Activated T-helper 17 cell treated with anti-CD3 and anti-CD28 coated beads, Interleukin-2, amount 50 U/mL, for 72 hours (primary cell): ENCODE results near the gene PSMD13. TPM values are rescaled to one million over a fixed set of nuclear protein-coding genes. Genes with fewer than 3 reads are reported as not detected.
"Not testable (repeated sequence)": the region's sequence is repeated elsewhere in the genome, so short reads cannot be mapped to it uniquely, and the experiment has no call there.

Experiments used
- ATAC-seq: fragments of 150-1000 bp; cut with Tn5 transposase; replicated peaks from 2 replicates; pipeline ENCODE4 v1.10.0; 2021; ENCODE audit warnings: mild to moderate bottlenecking, moderate library complexity
- H3K27ac Mint-ChIP-seq: one replicate; pipeline ENCODE4 v1.8.0; 2022; ENCODE audit warnings: mixed read lengths
- H3K27me3 Mint-ChIP-seq: one replicate; pipeline ENCODE4 v1.8.0; 2022; ENCODE audit warnings: mixed read lengths
- H3K36me3 Mint-ChIP-seq: one replicate; pipeline ENCODE4 v1.8.0; 2022; ENCODE audit warnings: low read depth, mild to moderate bottlenecking, mixed read lengths
- H3K4me1 Mint-ChIP-seq: one replicate; pipeline ENCODE4 v1.8.0; 2022; ENCODE audit warnings: mixed read lengths
- H3K4me3 Mint-ChIP-seq: one replicate; pipeline ENCODE4 v1.8.0; 2022; ENCODE audit warnings: mild to moderate bottlenecking, mixed read lengths
- H3K9me3 Mint-ChIP-seq: one replicate; pipeline ENCODE4 v1.8.0; 2022; ENCODE audit warnings: mixed read lengths
- total RNA-seq, 2 donors: library from RNA; stranded (reverse); gene quantifications; one replicate each; pipeline ENCODE4 v1.2.3, GENCODE V29; 2022

Gene PSMD13
- total RNA-seq, result 100 to 1,000 TPM; 153 to 211 TPM

- peak; percentile 87 for ATAC-seq
- no peaks in the 10 kb centered on the region for H3K9me3 Mint-ChIP-seq
- peaks cover 25% of the 10 kb centered on the region for H3K4me1 Mint-ChIP-seq
- no peaks in the 10 kb centered on the region for H3K27me3 Mint-ChIP-seq
- H3K4me3 Mint-ChIP-seq, result peak within 1 kb of the TSS; percentile 87
- peak within 1 kb of the TSS; percentile 95 for H3K27ac Mint-ChIP-seq
- H3K36me3 Mint-ChIP-seq, result peaks cover 73% of the 10 kb centered on the region
Observed at GRCh38 chr11:236774-237767, at the start of gene PSMD13. PSMD13 (plus strand) TSS chr11:236976; CDS start chr11:237050, 74 bp downstream.

DNA sequence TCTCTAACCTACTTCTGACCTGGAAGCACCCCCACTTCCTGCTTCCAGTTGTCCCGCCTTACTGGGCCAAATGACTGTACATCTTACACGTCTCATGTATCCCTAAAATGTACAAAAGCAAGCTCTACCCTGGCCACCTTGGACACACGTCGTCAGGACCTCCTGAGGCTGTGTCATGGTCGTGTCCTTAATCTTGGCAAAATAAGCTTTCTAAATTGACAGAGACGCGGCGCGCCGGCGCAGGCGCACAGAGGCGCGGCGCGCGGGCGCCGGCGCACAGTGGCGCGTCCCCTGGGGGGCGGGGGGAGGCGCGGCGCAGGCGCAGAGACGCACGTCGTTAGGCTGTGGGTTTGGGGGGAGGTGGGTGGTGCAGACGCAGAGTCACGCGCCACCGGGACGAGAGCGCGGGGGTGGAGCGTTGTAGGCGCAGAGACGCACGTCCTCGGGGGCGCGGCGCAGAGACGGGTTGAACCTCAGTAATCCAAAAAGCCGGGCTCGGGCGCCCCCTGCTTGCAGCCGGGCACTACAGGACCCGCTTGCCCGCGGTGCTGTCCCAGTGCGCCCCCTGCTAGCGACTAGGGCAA, 47.5 kb upstream of the PSMD13 start:
- not testable (repeated sequence) for ATAC-seq, H3K27me3 Mint-ChIP-seq, H3K27ac Mint-ChIP-seq, H3K36me3 Mint-ChIP-seq, H3K4me1 Mint-ChIP-seq, H3K9me3 Mint-ChIP-seq, H3K4me3 Mint-ChIP-seq

- H3K27ac Mint-ChIP-seq, H3K27me3 Mint-ChIP-seq, H3K36me3 Mint-ChIP-seq, H3K4me3 Mint-ChIP-seq, H3K9me3 Mint-ChIP-seq, H3K4me1 Mint-ChIP-seq: not testable (repeated sequence)
- ATAC-seq, result peak; percentile 87
Observed at GRCh38 chr11:189843-190311, 46.9 kb upstream of the PSMD13 start.

GRCh38 chr11:190546-190945, 46.2 kb upstream of the PSMD13 start:
- H3K36me3 Mint-ChIP-seq, ATAC-seq, H3K27ac Mint-ChIP-seq, H3K4me1 Mint-ChIP-seq, H3K9me3 Mint-ChIP-seq, H3K27me3 Mint-ChIP-seq, H3K4me3 Mint-ChIP-seq: not testable (repeated sequence)

GRCh38 chr11:191490-192478, 45.0 kb upstream of the PSMD13 start:
- H3K9me3 Mint-ChIP-seq, H3K27ac Mint-ChIP-seq, H3K4me3 Mint-ChIP-seq, H3K4me1 Mint-ChIP-seq, H3K36me3 Mint-ChIP-seq, H3K27me3 Mint-ChIP-seq: not testable (repeated sequence)
- ATAC-seq, result peak; percentile 62

- not testable (repeated sequence) for H3K4me3 Mint-ChIP-seq, H3K27me3 Mint-ChIP-seq, H3K27ac Mint-ChIP-seq, H3K36me3 Mint-ChIP-seq, H3K4me1 Mint-ChIP-seq, H3K9me3 Mint-ChIP-seq, ATAC-seq
Observed at GRCh38 chr11:192674-193128, 44.1 kb upstream of the PSMD13 start, which contains the start of gene SCGB1C1. SCGB1C1 (plus strand) TSS chr11:193078; CDS start chr11:193100, 22 bp downstream.

DNA sequence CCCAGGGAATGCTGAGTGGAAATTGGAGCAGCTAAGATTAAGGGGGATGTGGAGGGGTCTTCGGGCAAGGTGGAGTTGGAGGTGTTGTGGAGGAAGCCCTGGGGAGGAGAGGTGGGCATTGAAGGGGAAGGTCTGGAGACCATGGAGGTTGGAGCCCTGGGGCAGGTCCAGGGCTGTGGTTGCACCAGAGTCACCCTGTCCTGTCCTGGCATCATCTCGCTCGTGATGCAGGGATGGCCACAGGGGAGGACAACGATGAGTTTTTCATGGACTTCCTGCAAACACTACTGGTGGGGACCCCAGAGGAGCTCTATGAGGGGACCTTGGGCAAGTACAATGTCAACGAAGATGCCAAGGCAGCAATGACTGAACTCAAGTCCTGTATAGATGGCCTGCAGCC, 43.3 kb upstream of the PSMD13 start:
- not testable (repeated sequence) for H3K4me1 Mint-ChIP-seq, H3K4me3 Mint-ChIP-seq, H3K27ac Mint-ChIP-seq, H3K27me3 Mint-ChIP-seq, H3K9me3 Mint-ChIP-seq, H3K36me3 Mint-ChIP-seq, ATAC-seq

- H3K4me3 Mint-ChIP-seq, result no peak overlapping the region
- H3K9me3 Mint-ChIP-seq, result no peaks in the 10 kb centered on the region
- no peak for ATAC-seq
- no peaks in the 10 kb centered on the region for H3K27me3 Mint-ChIP-seq
- peaks cover 16% of the 10 kb centered on the region for H3K36me3 Mint-ChIP-seq
- H3K4me1 Mint-ChIP-seq, result peaks cover 7% of the 10 kb centered on the region
- H3K27ac Mint-ChIP-seq, result no peak overlapping the region
Observed at GRCh38 chr11:196786-197731, 39.7 kb upstream of the PSMD13 start.

DNA sequence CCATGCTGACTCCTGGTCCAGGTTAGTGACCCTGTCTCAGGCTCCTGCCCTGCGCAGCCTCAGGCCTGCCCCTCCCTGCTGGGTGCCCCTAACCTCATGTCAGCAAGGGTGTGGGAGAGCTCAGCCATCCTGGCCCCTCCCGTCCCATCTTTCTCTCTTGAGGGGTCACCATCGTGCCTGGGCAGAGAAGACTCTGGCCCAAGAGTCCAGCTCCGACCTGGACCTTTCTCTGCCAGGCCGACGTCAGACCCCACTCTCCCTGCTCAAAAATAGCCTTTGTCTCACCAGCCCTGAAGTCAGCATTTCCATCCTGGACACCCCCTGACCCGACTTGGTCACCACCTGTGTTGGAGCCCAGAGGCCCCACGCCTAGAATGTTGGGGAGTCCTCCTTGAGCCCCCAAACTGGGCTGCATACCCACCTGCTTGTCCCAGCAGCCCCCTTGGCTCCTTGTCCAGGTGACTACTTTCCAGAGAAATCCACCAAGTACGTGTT, 39.0 kb upstream of the PSMD13 start:
- Mint-ChIP-seq H3K4me1 (peaks cover 13% of the 10 kb centered on the region), H3K36me3 (peaks cover 24% of the 10 kb centered on the region), H3K27ac (peak overlapping the region; percentile 50), H3K4me3 (no peak overlapping the region), H3K27me3 (no peaks in the 10 kb centered on the region), H3K9me3 (no peaks in the 10 kb centered on the region)
- no peak for ATAC-seq

GRCh38 chr11:198236-198806, 38.5 kb upstream of the PSMD13 start:
- no peak overlapping the region for H3K4me3 Mint-ChIP-seq
- H3K9me3 Mint-ChIP-seq, result no peaks in the 10 kb centered on the region
- no peaks in the 10 kb centered on the region for H3K27me3 Mint-ChIP-seq
- H3K27ac Mint-ChIP-seq, result peak overlapping the region; percentile 50
- no peak for ATAC-seq
- H3K36me3 Mint-ChIP-seq, result peaks cover 29% of the 10 kb centered on the region
- H3K4me1 Mint-ChIP-seq, result peaks cover 18% of the 10 kb centered on the region

- H3K4me3 Mint-ChIP-seq, result no peak overlapping the region
Observed at GRCh38 chr11:199004-199581, 37.7 kb upstream of the PSMD13 start.

GRCh38 chr11:199782-200181, 37.0 kb upstream of the PSMD13 start:
- Mint-ChIP-seq H3K27me3 (no peaks in the 10 kb centered on the region), H3K4me3 (no peak overlapping the region), H3K36me3 (peaks cover 44% of the 10 kb centered on the region), H3K4me1 (peaks cover 24% of the 10 kb centered on the region), H3K9me3 (no peaks in the 10 kb centered on the region), H3K27ac (no peak overlapping the region)
- no peak for ATAC-seq

More at GRCh38 chr11:199004-199581, 37.7 kb upstream of the PSMD13 start:
- Mint-ChIP-seq H3K4me1 (peaks cover 24% of the 10 kb centered on the region), H3K27ac (no peak overlapping the region), H3K36me3 (peaks cover 37% of the 10 kb centered on the region), H3K27me3 (no peaks in the 10 kb centered on the region), H3K9me3 (no peaks in the 10 kb centered on the region)
- ATAC-seq, result no peak
